Pancreas (tissue), 10 donors: ENCODE measurements around the gene ROR1. TPM values are rescaled to one million over a fixed set of nuclear protein-coding genes. Genes with fewer than 3 reads are reported as not detected.

Source experiments
- ATAC-seq, 4 donors: fragments of 200-7000 bp; cut with Tn5 transposase; one replicate each; pipeline versions ENCODE4 v1.8.0 to v1.9.1; 2020; ENCODE audit warnings: mild to moderate bottlenecking in 4 of 4, moderate library complexity in 4 of 4
- DNase-seq, 6 donors: peaks; one replicate each; pipeline ENCODE4 v3.0.0-alpha.2; 2020
- FAIRE-seq: peaks from 2 replicates; lab custom pipeline; 2012; peaks lifted over from hg19 to GRCh38; lab: Jason Lieb, UNC
- H3K27ac ChIP-seq, 4 donors: fragments of 200-600 bp; sonication (generic); 1 replicate in 3 of 4; 2 replicates in 1 of 4; pipeline versions ENCODE4 v1.5.0 to v1.8.0; 2020
- H3K27me3 ChIP-seq, 4 donors: fragments of 200-600 bp; one replicate each; pipeline ENCODE4 v1.8.0; 2021
- H3K36me3 ChIP-seq, 3 donors: fragments of 200-600 bp; sonication (generic) in 1 of 3; one replicate each; pipeline versions ENCODE4 v1.5.0 to v1.8.0; 2020 to 2021
- H3K4me1 ChIP-seq, 3 donors: fragments of 200-600 bp; one replicate each; pipeline ENCODE4 v1.8.0; 2021
- H3K4me3 ChIP-seq, 4 donors: fragments of 200-600 bp; sonication (generic) in 2 of 4; one replicate each; pipeline versions ENCODE4 v1.5.0 to v1.8.0; 2020 to 2021
- H3K9me3 ChIP-seq, 4 donors: fragments of 200-600 bp; one replicate each; pipeline ENCODE4 v1.8.0; 2021
- CTCF ChIP-seq, 4 donors: fragments of 200-600 bp; sonication (generic) in 3 of 4; IDR thresholded peaks; one replicate each; pipeline versions ENCODE4 v1.5.0 to v1.8.0; 2021; ENCODE audit warnings: antibody characterized with exemption in 4 of 4
- WGBS, 2 donors: extraction: QIAGEN DNeasy Blood & Tissue Kit; methylation state at CpG; one replicate each; pipeline ENCODE4 v1.1.7; 2013; 5-methylcytosine and 5-hydroxymethylcytosine counted together
- intact Hi-C, 3 donors: fragments of 100-400 bp; cut with DNase I; formaldehyde crosslinking; loops; one replicate each; pipeline versions ENCODE4 v1.11.1 to v1.14.2; 2022
- polyA plus RNA-seq, 2 donors: library from polyadenylated mRNA; stranded (reverse); fragments of 200-250 nt; gene quantifications; one replicate each; pipeline ENCODE4 v1.2.3, GENCODE V29; 2013
- total RNA-seq, 6 donors: library from RNA; stranded (reverse); fragmentation: NEBNext Ultra II Directional in 4 of 6; extraction: Animal tissue kit (Norgen Biotek cat#: 25700) in 4 of 6; gene quantifications; one replicate each; pipeline versions ENCODE4 v1.2.1 to v1.2.4, GENCODE V29; 2021 to 2023
- donor health status: healthy with polysubstance abuse.
- donor health status: DM: no; HTN: no; CAD: no; lungs with moderate emphysema.
- donor health status: DM: no; HTN: no; CAD: no.
- donor health status: control.
- donor health status: control.
- donor health status: Bipolar disorder and iron deficiency.
- donor health status: DM: yes; HTN: yes; CAD: no.
- donor health status: DM: no; HTN: no; CAD: no.
- donor health status: DM: no; HTN: no; CAD: no.
- donor health status: DM: yes; HTN: yes; CAD: no.

ROR1 gene
- total and polyA plus RNA-seq, 8 donors: 1.3 to 18.5 (median 7.3) TPM

- intact Hi-C loops: no loop called here
- FAIRE-seq: no peak
- WGBS, 2 donors: 91 to 96% methylated on average over 14 of the region's 14 CpGs
- Histone ChIP-seq H3K4me1 (peaks cover 0 to 12% (median 4%) of the 10 kb centered on the region in 3 donors), H3K27me3 (no peaks in the 10 kb centered on the region), H3K27ac (no peak overlapping the region), H3K9me3 (no peaks in the 10 kb centered on the region), H3K36me3 (no peaks in the 10 kb centered on the region), H3K4me3 (no peak overlapping the region)
- no peak for DNase-seq
- no peak for TF ChIP-seq CTCF (IDR thresholded peaks at IDR 0.05)
- no peak for ATAC-seq
Measured at GRCh38 chr1:63867429-63868176, 93.8 kb downstream of the ROR1 start.

GRCh38 chr1:63868268-63868781 lies 94.5 kb downstream of the ROR1 start:
- ATAC-seq (peak in 1 of 4 donors; percentile 46), FAIRE-seq (no peak), DNase-seq (no peak)
- Histone ChIP-seq H3K36me3 (no peaks in the 10 kb centered on the region), H3K27ac (no peak overlapping the region), H3K4me3 (no peak overlapping the region), H3K9me3 (no peaks in the 10 kb centered on the region), H3K4me1 (peaks cover 0 to 12% (median 4%) of the 10 kb centered on the region in 3 donors), H3K27me3 (no peaks in the 10 kb centered on the region)
- TF ChIP-seq CTCF (IDR thresholded peaks at IDR 0.05): no peak
- WGBS, 2 donors: 44 to 55% methylated on average over 5 of the region's 5 CpGs
- intact Hi-C loops: no loop called here

- FAIRE-seq (no peak), DNase-seq (no peak), ATAC-seq (no peak)
- 96 to 99% methylated on average over 2 of the region's 2 CpGs for WGBS, 2 donors
- Histone ChIP-seq H3K9me3 (no peaks in the 10 kb centered on the region), H3K36me3 (no peaks in the 10 kb centered on the region), H3K27ac (no peak overlapping the region), H3K4me3 (no peak overlapping the region), H3K27me3 (no peaks in the 10 kb centered on the region), H3K4me1 (peaks cover 0 to 12% (median 4%) of the 10 kb centered on the region in 3 donors)
- intact Hi-C loops: no loop called here
- no peak for TF ChIP-seq CTCF (IDR thresholded peaks at IDR 0.05)
Measured at GRCh38 chr1:63870152-63870551, 96.3 kb downstream of the ROR1 start.

- 41 to 47% methylated on average over 1 of the region's 1 CpG for WGBS, 2 donors
- no peak overlapping the region for H3K27ac ChIP-seq
- FAIRE-seq: no peak
- H3K9me3 ChIP-seq: no peaks in the 10 kb centered on the region
- peak in 1 of 4 donors; percentile 49 for ATAC-seq
- intact Hi-C loops: no loop called here
- DNase-seq: no peak
- no peaks in the 10 kb centered on the region for H3K36me3 ChIP-seq
- peaks cover 6 to 15% (median 11%) of the 10 kb centered on the region in 3 donors for H3K4me1 ChIP-seq
- no peak overlapping the region for H3K4me3 ChIP-seq
- no peak for TF ChIP-seq CTCF (IDR thresholded peaks at IDR 0.05)
- no peaks in the 10 kb centered on the region for H3K27me3 ChIP-seq
Measured at GRCh38 chr1:63871463-63871862, 97.6 kb downstream of the ROR1 start.

GRCh38 chr1:63873751-63874150 lies 99.9 kb downstream of the ROR1 start:
- intact Hi-C loops: no loop called here
- H3K9me3 ChIP-seq: no peaks in the 10 kb centered on the region
- TF ChIP-seq CTCF (IDR thresholded peaks at IDR 0.05): no peak
- no peak for FAIRE-seq
- no peak for DNase-seq
- H3K27me3 ChIP-seq: no peaks in the 10 kb centered on the region
- no peaks in the 10 kb centered on the region for H3K36me3 ChIP-seq
- H3K4me3 ChIP-seq: no peak overlapping the region
- 92% methylated on average over 3 of the region's 3 CpGs for whole genome bisulfite sequencing, 2 donors
- no peak overlapping the region for H3K27ac ChIP-seq
- H3K4me1 ChIP-seq: peaks cover 6 to 15% (median 11%) of the 10 kb centered on the region in 3 donors
- ATAC-seq: no peak
